GM18526 (cell line): ENCODE measurements around the gene NFIA.

Source experiments
- POLR2A ChIP-seq: IDR thresholded peaks from 3 replicates; pipeline ENCODE4 v1.6.1; 2011; ENCODE audit not compliant: insufficient read length; ENCODE audit errors: extremely low read depth

The NFIA gene

DNA sequence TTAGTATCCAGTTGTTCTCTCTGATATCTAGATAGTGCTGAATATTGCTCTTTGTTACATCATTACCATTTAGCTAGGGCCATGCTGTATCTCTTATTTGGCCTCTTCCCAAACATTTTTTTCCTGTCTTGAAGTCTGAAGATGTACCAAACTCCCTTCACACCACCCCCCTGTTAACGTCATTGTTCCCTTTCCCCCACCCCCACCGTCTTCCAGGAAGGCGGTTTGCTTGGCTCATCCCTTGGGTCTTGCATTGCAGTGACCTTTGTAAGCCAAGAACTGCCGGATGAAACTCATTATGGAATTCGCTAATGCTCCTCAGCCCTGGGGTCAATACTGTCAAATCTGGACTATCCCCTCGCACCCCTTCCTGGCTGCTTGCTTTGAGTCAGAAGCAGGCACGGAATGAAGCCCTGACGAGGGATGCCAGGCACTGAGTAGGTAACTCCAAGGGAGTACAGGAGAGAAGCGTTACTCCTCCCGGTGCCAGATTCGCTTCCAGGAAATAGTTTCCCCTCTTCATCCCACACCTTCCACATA, 359.4 kb downstream of the NFIA start:
- no peak for TF ChIP-seq POLR2A

DNA sequence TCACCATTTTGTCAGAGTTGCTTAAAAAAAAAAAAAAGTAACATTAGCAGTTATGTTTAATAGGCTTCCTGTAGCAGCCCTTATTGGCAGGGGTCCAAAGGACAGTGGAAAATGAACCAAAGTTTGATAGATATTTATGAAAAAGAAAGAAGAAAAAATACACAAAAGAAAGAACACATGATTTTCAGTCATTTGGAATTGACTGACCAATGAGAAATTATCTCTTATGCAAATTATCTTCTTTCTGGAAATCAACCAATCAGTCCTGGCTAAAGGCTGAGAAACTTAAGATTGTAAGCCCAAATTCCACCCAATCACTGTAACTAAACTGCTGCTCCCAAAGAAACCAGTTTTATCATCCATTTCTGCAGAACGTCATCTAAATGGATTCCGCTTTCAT, 360.2 kb downstream of the NFIA start:
- TF ChIP-seq POLR2A = no peak

- no peak for TF ChIP-seq POLR2A
These were observed 361.9 kb downstream of the NFIA start for GRCh38 chr1:61444288-61444687.

DNA sequence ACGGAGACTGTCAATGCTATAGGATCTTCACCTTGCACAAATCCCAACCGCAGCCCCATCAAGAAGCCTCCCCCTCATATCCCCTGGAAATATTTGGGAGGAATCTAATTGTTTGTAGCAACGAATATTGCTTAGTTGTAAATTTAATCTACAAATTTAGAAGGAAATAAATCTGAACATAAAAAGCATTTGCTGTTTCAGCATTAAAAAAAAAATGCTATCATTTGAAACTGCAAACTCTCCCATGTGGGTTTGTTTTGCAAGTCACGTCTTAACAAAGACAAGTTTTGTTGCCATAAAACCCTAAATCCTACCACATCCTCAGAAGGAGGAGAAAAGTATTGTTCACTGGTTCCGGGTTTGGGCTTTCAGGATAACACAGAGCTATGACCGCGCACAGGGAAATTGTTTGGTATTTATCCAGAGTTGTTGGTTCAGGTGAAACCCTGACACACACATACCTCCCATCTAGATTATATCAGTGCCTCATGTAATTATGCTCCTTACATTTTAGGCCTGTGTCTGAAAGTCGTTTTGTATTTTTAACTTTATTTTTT, 363.0 kb downstream of the NFIA start:
- no peak for TF ChIP-seq POLR2A

GRCh38 chr1:61446531-61446991, 364.2 kb downstream of the NFIA start:
- no peak for TF ChIP-seq POLR2A

- no peak for TF ChIP-seq POLR2A
These were observed 365.0 kb downstream of the NFIA start for GRCh38 chr1:61447106-61447967.

DNA sequence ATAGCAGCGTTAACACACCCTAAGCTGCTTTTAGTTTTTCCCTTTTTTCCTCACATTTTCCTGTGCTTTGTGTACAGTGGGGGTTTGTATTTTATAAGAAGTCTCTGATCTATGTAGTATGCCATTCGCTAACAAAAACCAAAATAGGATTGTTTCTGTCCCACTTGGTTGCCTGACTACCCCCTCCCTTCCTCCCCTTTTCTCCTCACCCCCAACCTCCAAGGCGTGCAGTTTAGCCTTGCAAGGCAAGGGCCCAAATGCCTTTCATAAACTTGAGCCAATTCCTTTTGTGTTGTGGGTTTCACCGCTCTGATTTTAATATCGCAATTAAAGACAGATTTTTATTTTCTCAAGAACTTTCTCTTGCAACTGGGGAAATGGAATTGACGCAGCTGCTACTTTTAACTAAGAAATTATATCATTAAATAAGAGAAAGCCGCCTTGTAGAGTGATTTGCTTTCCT, 365.6 kb downstream of the NFIA start:
- no peak for TF ChIP-seq POLR2A

- no peak for TF ChIP-seq POLR2A
These were observed 366.6 kb downstream of the NFIA start for GRCh38 chr1:61448914-61449313.

- no peak for TF ChIP-seq POLR2A
These were observed 367.0 kb downstream of the NFIA start for GRCh38 chr1:61449410-61449809.

GRCh38 chr1:61450454-61450853, 368.1 kb downstream of the NFIA start:
- TF ChIP-seq POLR2A = no peak

GRCh38 chr1:61450872-61451571, 368.7 kb downstream of the NFIA start:
- no peak for TF ChIP-seq POLR2A

DNA sequence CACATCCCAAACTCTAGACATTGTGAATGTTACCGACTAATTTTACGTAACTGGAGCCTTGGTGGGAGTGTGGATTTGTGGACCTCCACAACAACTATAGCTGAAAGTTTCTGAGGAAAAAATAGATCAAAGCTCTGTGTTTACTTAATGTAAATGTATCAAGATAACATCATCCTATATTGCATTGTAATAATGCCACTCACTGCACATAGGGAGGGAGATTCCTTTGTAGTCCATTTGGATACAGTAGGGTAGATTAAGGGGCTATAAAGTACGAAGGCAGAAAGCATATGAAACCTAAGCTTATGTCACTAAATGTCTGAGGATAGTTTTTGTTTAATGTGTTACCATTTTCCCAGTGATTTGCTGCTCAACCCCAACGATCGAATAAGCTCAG, 369.2 kb downstream of the NFIA start:
- TF ChIP-seq POLR2A = no peak

DNA sequence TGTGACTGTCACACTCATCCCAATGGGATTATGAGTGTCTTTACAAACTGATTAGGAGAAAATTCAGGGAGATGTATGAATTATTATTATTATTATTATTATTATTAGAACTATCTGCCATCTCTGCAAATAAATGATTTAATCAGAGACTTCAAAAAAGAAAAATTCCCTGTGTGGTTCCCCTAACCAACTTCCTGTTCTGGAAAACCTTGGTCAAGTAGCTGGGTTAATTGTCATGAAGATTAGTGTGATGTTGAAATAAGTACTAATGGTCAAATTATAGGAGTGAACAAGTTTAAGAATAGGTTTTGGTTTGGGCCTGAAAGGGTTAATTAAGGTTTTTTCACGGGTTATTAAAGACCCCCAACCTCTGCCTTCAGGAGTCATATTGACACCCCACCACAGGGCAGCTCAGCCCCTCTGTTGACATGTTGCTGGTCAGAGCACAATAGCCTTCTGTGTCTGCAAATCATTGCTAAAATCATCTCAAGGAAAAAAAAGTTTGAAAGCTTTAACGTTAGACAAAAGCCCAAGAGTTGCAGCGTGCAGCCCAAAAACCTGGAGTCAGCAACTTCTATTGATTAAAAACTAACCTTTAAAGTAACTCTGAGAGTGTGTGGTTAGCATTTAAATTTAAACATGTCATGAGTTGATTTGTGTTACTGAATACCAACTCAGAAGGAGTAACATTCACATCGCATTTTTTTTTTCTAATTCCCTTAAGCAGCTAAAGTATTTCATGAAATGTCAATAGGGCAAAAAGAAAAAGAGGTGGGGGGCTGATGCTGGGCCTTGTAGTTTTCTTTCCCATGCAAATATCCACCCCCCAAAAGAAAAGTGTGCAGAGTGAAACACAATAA, 370.0 kb downstream of the NFIA start:
- TF ChIP-seq POLR2A = no peak

DNA sequence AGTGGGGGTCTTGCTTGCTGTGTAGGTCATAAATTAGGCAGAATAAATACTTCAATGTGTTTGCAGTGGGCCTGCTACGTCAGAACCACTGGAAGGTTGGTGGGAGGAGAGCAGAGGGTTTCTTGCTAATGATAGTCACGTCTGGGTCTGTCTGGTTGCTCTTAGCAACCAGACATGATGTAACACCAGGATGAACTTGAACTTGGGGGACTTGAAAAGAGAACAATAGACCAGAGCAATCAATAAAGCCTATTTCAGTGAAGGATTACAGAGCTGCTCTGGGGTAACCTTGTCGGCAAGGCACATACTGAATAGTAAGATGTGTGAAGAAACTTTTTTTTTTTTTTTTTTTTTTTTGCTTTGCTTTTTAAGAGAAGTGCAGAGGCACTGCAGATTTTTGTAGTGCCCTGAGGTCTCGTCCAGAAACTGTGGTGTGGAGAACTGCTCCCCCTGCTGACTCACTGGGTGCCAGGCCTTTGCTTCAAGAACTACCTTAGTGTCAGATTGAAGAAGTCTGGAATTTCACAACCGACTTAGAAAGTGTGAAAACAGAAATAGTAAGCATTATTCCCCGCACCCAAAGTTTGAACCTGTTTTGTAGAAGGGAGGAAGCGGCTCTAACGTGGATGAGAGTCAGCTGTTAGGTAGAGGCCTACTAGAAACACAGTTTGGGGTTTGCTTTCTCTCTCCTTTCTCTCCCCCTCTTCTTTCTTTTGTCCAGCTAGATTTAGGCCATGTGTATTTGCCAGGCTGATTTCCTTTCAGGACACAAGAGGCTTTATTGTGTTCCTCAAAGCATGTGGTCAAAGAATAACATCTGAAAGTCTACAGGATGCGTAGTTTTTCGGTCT, 371.0 kb downstream of the NFIA start:
- TF ChIP-seq POLR2A = no peak
